HCT116 (cell line): ENCODE data around the gene RBBP8NL. TPM values are rescaled to one million over a fixed set of nuclear protein-coding genes. Genes with fewer than 3 reads are reported as not detected.

Experiments
- ATAC-seq: fragments of 200-7000 bp; cut with Tn5 transposase; 2 replicates; pipeline ENCODE4 v1.9.1; 2020; ENCODE audit warnings: mild to moderate bottlenecking, moderate library complexity
- BruUV-seq: library from RNA; stranded (reverse); fragments of 400-500 nt; replicated peaks from 2 replicates; lab custom pipeline; 2021; lab: Mats Ljungman, UMichigan
- CTCF ChIA-PET: fragments of 300-600 bp; sonication (Branson Sonifier 250); formaldehyde crosslinking; loops from one replicate; lab custom pipeline; 2021; ENCODE audit warnings: antibody characterized with exemption; lab: Charles Lee
- POLR2A ChIA-PET: fragments of 300-600, 350-600 bp; sonication (Branson Sonifier 250); formaldehyde crosslinking; loops from one replicate; lab custom pipeline; 2021; ENCODE audit warnings: antibody characterized with exemption; lab: Charles Lee
- RAD21 ChIA-PET, 2 experiments: fragments of 300-600 bp; sonication (Branson Sonifier 250); formaldehyde crosslinking; loops; one replicate each; lab custom pipeline; 2023; ENCODE audit warnings: low total read pairs in 2 of 2; ENCODE audit not compliant: uncharacterized antibody in 2 of 2, unreplicated experiment in 2 of 2, low non-redundant PET in 1 of 2; lab: Charles Lee
- DNase-seq: peaks from one replicate; pipeline ENCODE4 v3.0.0-alpha.2; 2010; ENCODE audit warnings: low read depth, low spot score
- H2AFZ ChIP-seq: fragments of 200-600 bp; shearing (Covaris generic), sonication (generic); 2 replicates; pipeline ENCODE4 v1.6.1; 2017; ENCODE audit warnings: low read depth, mixed run types, mixed read lengths, antibody characterized with exemption, low read length; ENCODE audit not compliant: poor library complexity, severe bottlenecking
- H3K27ac ChIP-seq: 2 replicates; pipeline ENCODE4 v1.5.1; 2012; ENCODE audit warnings: low read depth, low read length
- H3K27me3 ChIP-seq: fragments of 200-600 bp; sonication (generic); 2 replicates; pipeline ENCODE4 v1.6.1; 2016; ENCODE audit warnings: mixed run types, low read length, mixed read lengths; ENCODE audit not compliant: insufficient read depth
- H3K36me3 ChIP-seq, 2 experiments: fragments of 200-500 bp in 1 of 2; fragments of 200-600 bp in 1 of 2; sonication (Bioruptor generic) in 1 of 2; sonication (generic) in 1 of 2; 2 replicates each; pipeline versions ENCODE4 v1.5.1 to v1.6.1; 2014 to 2016; ENCODE audit warnings: low read length in 2 of 2, inconsistent platforms in 1 of 2, mixed read lengths in 1 of 2, mixed run types in 1 of 2; ENCODE audit not compliant: insufficient read depth in 2 of 2, control insufficient read depth in 1 of 2
- H3K4me1 ChIP-seq, 2 experiments: fragments of 200-600 bp in 1 of 2; sonication (generic) in 1 of 2; 2 replicates each; pipeline versions ENCODE4 v1.5.1 to v1.6.1; 2012 to 2017; ENCODE audit warnings: low read length in 2 of 2, inconsistent platforms in 1 of 2, mild to moderate bottlenecking in 1 of 2, mixed read lengths in 1 of 2, mixed run types in 1 of 2, moderate library complexity in 1 of 2; ENCODE audit not compliant: insufficient read depth in 2 of 2, control insufficient read depth in 1 of 2
- H3K4me2 ChIP-seq: fragments of 200-600 bp; sonication (generic); 2 replicates; pipeline ENCODE4 v1.6.1; 2017; ENCODE audit warnings: mixed run types, low read length, mixed read lengths
- H3K4me3 ChIP-seq, 2 experiments: fragments of 200-600 bp in 1 of 2; sonication (generic) in 1 of 2; replicated peaks in 1 of 2; 2 replicates each; pipeline ENCODE4 v1.5.1; 2011 to 2016; ENCODE audit warnings: low read length in 2 of 2, control low read depth in 1 of 2, low read depth in 1 of 2, mild to moderate bottlenecking in 1 of 2, mixed read lengths in 1 of 2, mixed run types in 1 of 2
- H3K79me2 ChIP-seq: fragments of 200-600 bp; sonication (generic); 2 replicates; pipeline ENCODE4 v1.6.1; 2017; ENCODE audit warnings: mild to moderate bottlenecking, mixed run types, low read length, moderate library complexity, mixed read lengths; ENCODE audit not compliant: insufficient read depth
- H3K9ac ChIP-seq: fragments of 200-600 bp; sonication (generic); 2 replicates; pipeline ENCODE4 v1.6.1; 2016; ENCODE audit warnings: low read length, mixed read lengths
- H3K9me2 ChIP-seq: fragments of 200-600 bp; sonication (generic), shearing (Covaris generic); 2 replicates; pipeline ENCODE4 v1.6.1; 2017; ENCODE audit warnings: mixed run types, mild to moderate bottlenecking, moderate library complexity; ENCODE audit not compliant: insufficient read depth
- H3K9me3 ChIP-seq, 2 experiments: fragments of 200-500 bp in 1 of 2; fragments of 200-600 bp in 1 of 2; sonication (Bioruptor generic) in 1 of 2; sonication (generic) in 1 of 2; 2 replicates each; pipeline ENCODE4 v1.6.1; 2014 to 2017; ENCODE audit warnings: low read length in 2 of 2, mixed read lengths in 2 of 2, inconsistent platforms in 1 of 2, low read depth in 1 of 2, mild to moderate bottlenecking in 1 of 2, mixed run types in 1 of 2, moderate library complexity in 1 of 2; ENCODE audit not compliant: control insufficient read depth in 1 of 2, insufficient read depth in 1 of 2
- H4K20me1 ChIP-seq: fragments of 200-600 bp; sonication (generic), shearing (Covaris generic); 2 replicates; pipeline ENCODE4 v1.6.1; 2017; ENCODE audit warnings: mixed run types, mild to moderate bottlenecking, moderate library complexity; ENCODE audit not compliant: insufficient read depth
- ATF3 ChIP-seq: IDR thresholded peaks from 2 replicates; pipeline ENCODE4 v1.6.1; 2012
- CEBPB ChIP-seq: IDR thresholded peaks from 2 replicates; pipeline ENCODE4 v1.6.1; 2012; ENCODE audit warnings: low read depth
- EGR1 ChIP-seq: IDR thresholded peaks from 2 replicates; pipeline ENCODE4 v1.6.1; 2012; ENCODE audit warnings: low read depth
- EZH2 ChIP-seq: fragments of 200-600 bp; sonication (generic); IDR thresholded peaks from 2 replicates; pipeline ENCODE4 v1.6.1; 2017; ENCODE audit warnings: antibody characterized with exemption, mixed run types
- EZH2phosphoT487 ChIP-seq: fragments of 200-600 bp; IDR thresholded peaks from 2 replicates; pipeline ENCODE4 v1.6.1; 2018; ENCODE audit warnings: antibody characterized with exemption, borderline replicate concordance
- FOSL1 ChIP-seq: IDR thresholded peaks from 2 replicates; pipeline ENCODE4 v1.6.1; 2012; ENCODE audit warnings: low read depth
- JUND ChIP-seq: IDR thresholded peaks from 2 replicates; pipeline ENCODE4 v1.6.1; 2012
- POLR2A ChIP-seq: IDR thresholded peaks from 2 replicates; pipeline ENCODE4 v1.7.0; 2011; ENCODE audit warnings: borderline replicate concordance; ENCODE audit not compliant: insufficient read depth, insufficient read length; ENCODE audit errors: extremely low read depth
- POLR2AphosphoS5 ChIP-seq: IDR thresholded peaks from 2 replicates; pipeline ENCODE4 v1.6.1; 2011; ENCODE audit warnings: mild to moderate bottlenecking, low read depth, low read length, moderate library complexity
- REST ChIP-seq: IDR thresholded peaks from 2 replicates; pipeline ENCODE4 v1.6.1; 2012; ENCODE audit warnings: low read depth
- SIN3A ChIP-seq: IDR thresholded peaks from 2 replicates; pipeline ENCODE4 v1.6.1; 2012; ENCODE audit warnings: low read depth
- SP1 ChIP-seq: IDR thresholded peaks from 2 replicates; pipeline ENCODE4 v1.6.1; 2012; ENCODE audit warnings: low read depth
- YY1 ChIP-seq: IDR thresholded peaks from 2 replicates; pipeline ENCODE4 v1.6.1; 2011; ENCODE audit warnings: low read length, low read depth, moderate library complexity, mild to moderate bottlenecking; ENCODE audit not compliant: insufficient replicate concordance; ENCODE audit errors: extremely low read depth
- ZBTB33 ChIP-seq: IDR thresholded peaks from 2 replicates; pipeline ENCODE4 v1.6.1; 2011; ENCODE audit warnings: mild to moderate bottlenecking, low read length, moderate library complexity; ENCODE audit not compliant: insufficient replicate concordance; ENCODE audit errors: extremely low read depth
- ZFX ChIP-seq: fragments of 450-650 bp; IDR thresholded peaks from 2 replicates; pipeline ENCODE4 v1.6.1; 2017
- ZNF274 ChIP-seq: fragments of 200-500 bp; sonication (Bioruptor generic); IDR thresholded peaks from 2 replicates; pipeline ENCODE4 v1.6.1; 2014; ENCODE audit warnings: mild to moderate bottlenecking, low read depth, low read length, inconsistent platforms
- intact Hi-C: fragments of 100-400 bp; cut with micrococcal nuclease; formaldehyde crosslinking; loops from 2 replicates; pipeline ENCODE4 v1.10.0; 2022
- total RNA-seq: library from RNA; stranded (reverse); gene quantifications from one replicate; pipeline ENCODE4 v1.2.1, GENCODE V29; 2021; ENCODE audit not compliant: unreplicated experiment

RBBP8NL gene
- total RNA-seq, 1 experiment from 2014 or later, result 0.59 TPM

- Histone ChIP-seq H4K20me1 (no peaks in the 10 kb centered on the region), H3K36me3 (no peaks in the 10 kb centered on the region), H3K9me2 (no peaks in the 10 kb centered on the region), H3K4me1 (no peaks in the 10 kb centered on the region), H3K79me2 (no peaks in the 10 kb centered on the region), H3K4me2 (no peak overlapping the region), H3K27ac (no peak overlapping the region), H3K9me3 (no peaks in the 10 kb centered on the region), H3K27me3 (no peaks in the 10 kb centered on the region), H3K4me3 (no peak overlapping the region), H3K9ac (no peak overlapping the region), H2AFZ (no peak overlapping the region)
- ChIA-PET CTCF (no interaction called here), POLR2A (no interaction called here), RAD21 (no interaction called here)
- intact Hi-C loops, result no loop called here
- TF ChIP-seq CEBPB (no peak), ZBTB33 (no peak), ZNF274 (no peak), SIN3A (no peak), FOSL1 (no peak), ZFX (no peak), EZH2 (no peak), JUND (no peak), ATF3 (no peak), POLR2AphosphoS5 (no peak), YY1 (no peak), REST (no peak), SP1 (no peak), POLR2A (no peak), EZH2phosphoT487 (no peak), EGR1 (no peak)
- no TSS peak for BruUV-seq
- no peak for DNase-seq
- no peak for ATAC-seq
Observed at GRCh38 chr20:62417981-62418708, 9.2 kb downstream of the RBBP8NL start.
